ENCODE measurements around the gene SLC27A6.
A peak's percentile ranks its signal among the peaks of the same experiment; 100 is the strongest.

GRCh38 chr5:128966375-128966774 is 1.1 kb downstream of the SLC27A6 start:
- TF ChIP-seq, protein P1, sequence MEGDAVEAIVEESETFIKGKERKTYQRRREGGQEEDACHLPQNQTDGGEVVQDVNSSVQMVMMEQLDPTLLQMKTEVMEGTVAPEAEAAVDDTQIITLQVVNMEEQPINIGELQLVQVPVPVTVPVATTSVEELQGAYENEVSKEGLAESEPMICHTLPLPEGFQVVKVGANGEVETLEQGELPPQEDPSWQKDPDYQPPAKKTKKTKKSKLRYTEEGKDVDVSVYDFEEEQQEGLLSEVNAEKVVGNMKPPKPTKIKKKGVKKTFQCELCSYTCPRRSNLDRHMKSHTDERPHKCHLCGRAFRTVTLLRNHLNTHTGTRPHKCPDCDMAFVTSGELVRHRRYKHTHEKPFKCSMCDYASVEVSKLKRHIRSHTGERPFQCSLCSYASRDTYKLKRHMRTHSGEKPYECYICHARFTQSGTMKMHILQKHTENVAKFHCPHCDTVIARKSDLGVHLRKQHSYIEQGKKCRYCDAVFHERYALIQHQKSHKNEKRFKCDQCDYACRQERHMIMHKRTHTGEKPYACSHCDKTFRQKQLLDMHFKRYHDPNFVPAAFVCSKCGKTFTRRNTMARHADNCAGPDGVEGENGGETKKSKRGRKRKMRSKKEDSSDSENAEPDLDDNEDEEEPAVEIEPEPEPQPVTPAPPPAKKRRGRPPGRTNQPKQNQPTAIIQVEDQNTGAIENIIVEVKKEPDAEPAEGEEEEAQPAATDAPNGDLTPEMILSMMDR (IDR thresholded peaks at IDR 0.05): peak in 1 of 4 experiments; percentile 17
- TF ChIP-seq POLR2A (IDR thresholded peaks at IDR 0.05) (no peak), EP300 (IDR thresholded peaks at IDR 0.05) (no peak)

Data from gastroesophageal sphincter (tissue), 3 donors.